B cell (primary cell): ENCODE data around the gene CD14. TPM values are rescaled to one million over a fixed set of nuclear protein-coding genes. Genes with fewer than 3 reads are reported as not detected.
"Not testable (repeated sequence)": the region's sequence is repeated elsewhere in the genome, so short reads cannot be mapped to it uniquely, and the experiment has no call there.

Experiments used
- ATAC-seq: fragments of 200-7000 bp; cut with Tn5 transposase; one replicate; pipeline ENCODE4 v1.10.0; 2021; ENCODE audit warnings: low read depth, mild to moderate bottlenecking, moderate number of reproducible peaks, moderate library complexity
- CTCF ChIA-PET: fragments of 350-600 bp; sonication (Branson Sonifier 250); formaldehyde crosslinking; loops from one replicate; lab custom pipeline; 2021; ENCODE audit warnings: antibody characterized with exemption, inconsistent platforms; lab: Charles Lee
- POLR2A ChIA-PET: fragments of 350-600 bp; sonication (Branson Sonifier 250); formaldehyde crosslinking; loops from one replicate; lab custom pipeline; 2021; ENCODE audit warnings: antibody characterized with exemption; lab: Charles Lee
- DNase-seq: peaks from one replicate; pipeline ENCODE4 v3.0.0; 2013
- H2AFZ ChIP-seq: 2 replicates; pipeline ENCODE4 v1.6.1; 2012; ENCODE audit warnings: mild to moderate bottlenecking, low read depth, low read length; ENCODE audit not compliant: insufficient read depth, poor library complexity, severe bottlenecking
- H3K27ac ChIP-seq, 2 donors: 1 replicate in 1 of 2; 2 replicates in 1 of 2; pipeline ENCODE4 v1.5.1; 2012 to 2013; ENCODE audit warnings: low read length in 2 of 2, mild to moderate bottlenecking in 2 of 2, moderate library complexity in 1 of 2
- H3K27me3 ChIP-seq, 4 experiments: fragments of 200-600 bp in 1 of 4; sonication (generic) in 1 of 4; replicated peaks in 1 of 4; 1 replicate in 2 of 4; 2 replicates in 2 of 4; pipeline versions ENCODE4 v1.6.1 to v1.7.0; 2013 to 2016; ENCODE audit warnings: low read length in 3 of 4, mild to moderate bottlenecking in 2 of 4, mixed read lengths in 1 of 4, moderate library complexity in 1 of 4; ENCODE audit not compliant: insufficient read depth in 4 of 4, control insufficient read depth in 3 of 4; ENCODE audit errors: control extremely low read depth in 1 of 4
- H3K36me3 ChIP-seq, 2 experiments: replicated peaks in 1 of 2; 1 replicate in 1 of 2; 2 replicates in 1 of 2; pipeline versions ENCODE4 v1.6.1 to v1.7.1; 2013; ENCODE audit warnings: low read length in 1 of 2; ENCODE audit not compliant: insufficient read depth in 2 of 2, control insufficient read depth in 1 of 2; ENCODE audit errors: control extremely low read depth in 1 of 2, extremely low read depth in 1 of 2
- H3K4me1 ChIP-seq, 2 donors: fragments of 200-600 bp in 1 of 2; sonication (generic) in 1 of 2; 1 replicate in 1 of 2; 2 replicates in 1 of 2; pipeline versions ENCODE4 v1.5.1 to v1.6.1; 2013 to 2017; ENCODE audit warnings: low read length in 2 of 2; ENCODE audit not compliant: control insufficient read depth in 2 of 2, insufficient read depth in 2 of 2
- H3K4me2 ChIP-seq: replicated peaks from 2 replicates; pipeline ENCODE3; 2012; ENCODE audit warnings: mild to moderate bottlenecking, low read depth, low read length; ENCODE audit not compliant: poor library complexity, severe bottlenecking
- H3K4me3 ChIP-seq, 5 experiments: fragments of 200-600 bp in 1 of 5; sonication (generic) in 1 of 5; 1 replicate in 3 of 5; 2 replicates in 2 of 5; pipeline versions ENCODE4 v1.5.1 to v1.7.0; 2011 to 2016; ENCODE audit warnings: low read length in 4 of 5, mild to moderate bottlenecking in 4 of 5, low read depth in 2 of 5, control low read depth in 1 of 5, moderate library complexity in 1 of 5; ENCODE audit not compliant: insufficient read depth in 1 of 5; ENCODE audit errors: control extremely low read depth in 1 of 5, extremely low read depth in 1 of 5
- H3K79me2 ChIP-seq: fragments of 200-600 bp; sonication (generic); one replicate; pipeline ENCODE4 v1.6.0; 2016; ENCODE audit warnings: low read length; ENCODE audit not compliant: control insufficient read depth, insufficient read depth
- H3K9ac ChIP-seq: fragments of 200-600 bp; sonication (generic); 2 replicates; pipeline ENCODE4 v1.6.1; 2017; ENCODE audit warnings: mild to moderate bottlenecking, low read length, moderate library complexity
- H3K9me3 ChIP-seq, 3 donors: one replicate each; pipeline versions ENCODE4 v1.6.1 to v1.7.1; 2013; ENCODE audit warnings: low read length in 2 of 3; ENCODE audit not compliant: control insufficient read depth in 2 of 3, insufficient read depth in 1 of 3; ENCODE audit errors: control extremely low read depth in 1 of 3
- H4K20me1 ChIP-seq: 2 replicates; pipeline ENCODE4 v1.6.0; 2012; ENCODE audit warnings: mild to moderate bottlenecking, low read length; ENCODE audit not compliant: insufficient read depth, control insufficient read depth, poor library complexity, severe bottlenecking
- H3K27ac Mint-ChIP-seq: one replicate; pipeline ENCODE4 v1.8.0; 2021; ENCODE audit warnings: mixed read lengths
- H3K27me3 Mint-ChIP-seq: one replicate; pipeline ENCODE4 v1.8.0; 2021; ENCODE audit warnings: mixed read lengths
- H3K4me1 Mint-ChIP-seq: one replicate; pipeline ENCODE4 v1.8.0; 2021; ENCODE audit warnings: mixed read lengths
- H3K4me3 Mint-ChIP-seq: one replicate; pipeline ENCODE4 v1.8.0; 2021; ENCODE audit warnings: mixed read lengths
- H3K9me3 Mint-ChIP-seq: one replicate; pipeline ENCODE4 v1.8.0; 2022; ENCODE audit warnings: mixed read lengths; ENCODE audit not compliant: insufficient read depth
- EZH2 ChIP-seq: IDR thresholded peaks from 2 replicates; pipeline ENCODE4 v1.6.1; 2012; ENCODE audit warnings: borderline replicate concordance, low read depth, mild to moderate bottlenecking, moderate library complexity, low read length; ENCODE audit not compliant: insufficient read depth, poor library complexity, severe bottlenecking
- WGBS: methylation state at CpG from one replicate; pipeline ENCODE4 v1.1.5; 2013; ENCODE audit warnings: missing lambda C conversion rate; ENCODE audit not compliant: insufficient coverage; 5-methylcytosine and 5-hydroxymethylcytosine counted together
- intact Hi-C: fragments of 100-400 bp; cut with micrococcal nuclease; formaldehyde crosslinking; loops from one replicate; pipeline ENCODE4 v1.10.0; 2022
- polyA plus RNA-seq: library from polyadenylated mRNA; depleted of rRNA; stranded (reverse); fragments of >200 nt; gene quantifications from 2 replicates; pipeline ENCODE4 v1.2.3, GENCODE V29; 2012
- total RNA-seq, 2 donors: library from RNA; stranded (reverse); fragments of 120-200 nt in 1 of 2; gene quantifications; 1 replicate in 1 of 2; 2 replicates in 1 of 2; pipeline versions ENCODE4 v1.2.3 to v1.2.4, GENCODE V29; 2013 to 2022
- TF ChIP-seq, protein P1 (sequence below): fragments of 200-600 bp; IDR thresholded peaks from one replicate; pipeline ENCODE4 v1.8.0; 2022; ENCODE audit warnings: antibody characterized with exemption, mild to moderate bottlenecking

Gene CD14
- total and polyA plus RNA-seq, 2 donors (not counting 1 experiment from before 2014, with no cell fraction given) = 1.8 to 11.4 TPM

GRCh38 chr5:140639148-140639981 is 6.4 kb upstream of the CD14 start, which contains the start of gene TMCO6:
TSS of gene TMCO6 (plus strand) at chr5:140639451. CDS start at chr5:140639528, 77 bp downstream.
- Mint-ChIP-seq H3K27ac (peak within 1 kb of the TSS; percentile 92), H3K9me3 (no peaks in the 10 kb centered on the region), H3K4me3 (peak within 1 kb of the TSS; percentile 91), H3K4me1 (peaks cover 24% of the 10 kb centered on the region), H3K27me3 (no peaks in the 10 kb centered on the region)
- TF ChIP-seq, protein P1, sequence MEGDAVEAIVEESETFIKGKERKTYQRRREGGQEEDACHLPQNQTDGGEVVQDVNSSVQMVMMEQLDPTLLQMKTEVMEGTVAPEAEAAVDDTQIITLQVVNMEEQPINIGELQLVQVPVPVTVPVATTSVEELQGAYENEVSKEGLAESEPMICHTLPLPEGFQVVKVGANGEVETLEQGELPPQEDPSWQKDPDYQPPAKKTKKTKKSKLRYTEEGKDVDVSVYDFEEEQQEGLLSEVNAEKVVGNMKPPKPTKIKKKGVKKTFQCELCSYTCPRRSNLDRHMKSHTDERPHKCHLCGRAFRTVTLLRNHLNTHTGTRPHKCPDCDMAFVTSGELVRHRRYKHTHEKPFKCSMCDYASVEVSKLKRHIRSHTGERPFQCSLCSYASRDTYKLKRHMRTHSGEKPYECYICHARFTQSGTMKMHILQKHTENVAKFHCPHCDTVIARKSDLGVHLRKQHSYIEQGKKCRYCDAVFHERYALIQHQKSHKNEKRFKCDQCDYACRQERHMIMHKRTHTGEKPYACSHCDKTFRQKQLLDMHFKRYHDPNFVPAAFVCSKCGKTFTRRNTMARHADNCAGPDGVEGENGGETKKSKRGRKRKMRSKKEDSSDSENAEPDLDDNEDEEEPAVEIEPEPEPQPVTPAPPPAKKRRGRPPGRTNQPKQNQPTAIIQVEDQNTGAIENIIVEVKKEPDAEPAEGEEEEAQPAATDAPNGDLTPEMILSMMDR = peak; percentile 77
- no peak for TF ChIP-seq EZH2
- intact Hi-C loops = loop anchor here (1.0 to 2.0 kb wide), 10 partner anchors 8 to 532 kb away; partner anchors contain the start of genes ANKHD1, APBB3, EIF4EBP3 and HARS1
- Histone ChIP-seq H3K4me1 (peaks cover 5 to 14% of the 10 kb centered on the region in 2 donors), H3K27me3 (no peaks in the 10 kb centered on the region), H3K9me3 (no peaks in the 10 kb centered on the region), H3K27ac (peak within 1 kb of the TSS; percentile 66 to 89), H3K9ac (peak within 1 kb of the TSS; percentile 88), H2AFZ (peak within 1 kb of the TSS; percentile 97), H3K4me3 (peak within 1 kb of the TSS; percentile 65 to 92 (median 89)), H4K20me1 (no peaks in the 10 kb centered on the region), H3K4me2 (peak within 1 kb of the TSS; percentile 93), H3K79me2 (peaks cover 20% of the 10 kb centered on the region), H3K36me3 (peaks cover 0 to 13% of the 10 kb centered on the region in 2 experiments)
- POLR2A ChIA-PET = interaction anchor here (0.6 to 1.7 kb wide), 6 partner anchors 8 to 105 kb away, joined by 3 to 13 read pairs (median 4); partner anchors contain the start of genes EIF4EBP3, IK and NDUFA2
- CTCF ChIA-PET = interaction anchor here (0.6 to 2.2 kb wide), 4 partner anchors 8 to 701 kb away, joined by 3 to 13 read pairs (median 4); partner anchors contain the start of genes EIF4EBP3, IK and NDUFA2
- peak; percentile 99 for ATAC-seq
- peak; percentile 95 for DNase-seq
- WGBS = 2% methylated on average over 57 of the region's 63 CpGs

DNA sequence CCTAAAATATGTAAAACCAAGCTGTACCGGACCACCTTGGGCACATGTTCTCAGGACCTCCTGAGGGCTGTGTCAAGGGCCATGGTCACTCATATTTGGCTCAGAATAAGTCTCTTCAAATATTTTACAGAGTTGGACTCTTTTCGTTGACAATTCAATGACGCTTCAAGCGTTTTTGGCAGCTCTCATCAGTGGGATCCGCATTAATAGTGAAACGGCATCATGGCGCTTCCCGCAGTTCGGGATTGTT is 5.8 kb upstream of the CD14 start:
- not testable (repeated sequence) for ATAC-seq

More for the DNA sequence above, 5.8 kb upstream of the CD14 start:
- Histone ChIP-seq H3K36me3 (peaks cover 0 to 11% of the 10 kb centered on the region in 2 experiments), H3K79me2 (peaks cover 18% of the 10 kb centered on the region), H3K27ac (peak overlapping the region; percentile 66 to 89), H3K4me3 (peak overlapping the region; percentile 65 to 92 (median 89)), H3K4me1 (peaks cover 5 to 14% of the 10 kb centered on the region in 2 donors), H3K9ac (peak overlapping the region; percentile 88), H2AFZ (peak overlapping the region; percentile 97), H3K4me2 (peak overlapping the region; percentile 93)
- not testable (repeated sequence) for H3K9me3 Mint-ChIP-seq, H4K20me1 ChIP-seq, DNase-seq, H3K27me3 ChIP-seq, H3K27me3 Mint-ChIP-seq, H3K9me3 ChIP-seq
- peaks cover 24% of the 10 kb centered on the region for H3K4me1 Mint-ChIP-seq
- ChIA-PET CTCF (interaction anchor here (0.6 to 2.2 kb wide), 4 partner anchors 9 to 701 kb away, joined by 3 to 13 read pairs (median 4); partner anchors contain the start of genes EIF4EBP3, IK and NDUFA2), POLR2A (interaction anchor here (0.6 to 1.7 kb wide), 4 partner anchors 9 to 91 kb away, joined by 3 to 13 read pairs (median 4); partner anchors contain the start of genes EIF4EBP3, IK and NDUFA2)
- intact Hi-C loops = loop anchor here (1.0 to 2.0 kb wide), 10 partner anchors 8 to 532 kb away; partner anchors contain the start of genes ANKHD1, APBB3, EIF4EBP3 and HARS1
- peak overlapping the region; percentile 91 for H3K4me3 Mint-ChIP-seq
- peak overlapping the region; percentile 92 for H3K27ac Mint-ChIP-seq
- 21% methylated on average over 9 of the region's 9 CpGs for WGBS
